SKM-1 (cell line): ENCODE data around the gene ARHGAP40.

Experiments used
- DNase-seq: peaks from one replicate; lab custom pipeline; 2025; ENCODE audit not compliant: unreplicated experiment; lab: John Stamatoyannopoulos, UW

ARHGAP40 gene

DNA sequence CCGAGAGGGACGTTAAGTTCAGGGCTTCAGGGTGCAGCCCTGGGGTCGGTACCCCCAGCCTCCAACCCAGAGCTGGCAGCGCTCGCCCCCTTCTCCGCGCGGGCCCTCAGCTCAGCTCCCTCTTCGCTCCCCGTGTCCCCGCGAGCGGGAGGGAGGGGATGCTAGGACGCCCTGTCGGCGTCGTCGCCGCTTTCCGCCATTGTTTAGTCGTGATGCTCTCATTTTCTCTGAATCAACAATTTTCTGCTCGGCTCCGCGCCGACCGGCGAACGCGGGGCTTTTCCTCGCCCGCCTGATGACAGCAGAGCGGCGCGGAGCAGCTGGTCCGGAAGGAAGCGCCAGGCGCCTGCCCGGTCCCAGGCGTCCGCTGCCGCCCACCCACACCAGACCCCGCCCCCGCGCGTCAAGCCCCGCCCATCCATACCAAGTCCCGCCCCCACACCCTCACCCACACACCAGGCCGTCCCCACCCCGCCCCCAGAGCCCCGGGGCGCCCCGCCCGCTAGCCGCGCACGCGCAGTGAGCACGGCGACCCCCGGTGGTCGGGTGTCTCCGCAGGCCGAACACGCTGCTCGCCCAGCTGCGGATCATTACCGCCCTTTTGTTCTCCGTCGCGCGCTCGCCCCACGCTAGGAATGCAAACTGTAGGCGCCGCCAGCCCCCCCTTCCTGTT lies 72.6 kb downstream of the ARHGAP40 start:
- DNase-seq = no peak

DNA sequence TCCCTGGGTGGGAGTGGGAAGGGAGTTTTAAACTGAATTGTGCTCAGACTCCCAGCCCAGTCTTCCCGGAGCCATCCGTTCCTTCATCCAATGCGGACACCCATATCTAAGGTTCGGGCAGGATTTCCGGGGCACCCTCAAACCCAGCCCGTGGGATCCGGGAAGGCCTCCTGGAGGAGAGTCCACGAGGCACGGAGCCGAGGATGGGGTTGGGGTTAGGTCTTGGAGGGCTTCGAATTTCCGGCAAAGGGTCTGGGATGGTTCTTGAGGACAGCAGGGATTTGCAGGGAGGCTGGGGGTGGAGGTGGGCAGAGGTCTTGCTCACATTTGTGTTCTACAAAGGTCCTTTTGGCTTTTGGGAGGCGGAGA lies 73.1 kb downstream of the ARHGAP40 start:
- no peak for DNase-seq

DNA sequence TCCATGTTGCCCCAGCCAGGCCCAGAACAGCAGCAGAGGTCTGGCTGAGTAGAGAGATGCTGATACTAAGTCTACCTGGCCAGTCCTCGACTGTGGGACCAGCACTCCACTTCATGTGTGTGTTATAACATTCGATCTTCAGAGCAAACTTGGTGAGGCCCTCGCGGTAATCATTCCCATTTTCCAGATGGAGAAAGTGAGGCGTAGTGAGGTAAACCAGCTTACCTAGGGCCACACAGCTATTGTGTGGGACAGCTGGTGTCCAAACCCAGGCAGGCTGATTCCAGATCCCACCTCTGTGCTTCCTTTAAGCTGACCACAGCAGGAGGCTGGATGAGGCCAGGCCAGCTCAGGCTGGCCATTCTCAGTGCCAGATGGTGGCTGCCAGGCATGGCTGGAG lies 75.0 kb downstream of the ARHGAP40 start:
- no peak for DNase-seq

DNA sequence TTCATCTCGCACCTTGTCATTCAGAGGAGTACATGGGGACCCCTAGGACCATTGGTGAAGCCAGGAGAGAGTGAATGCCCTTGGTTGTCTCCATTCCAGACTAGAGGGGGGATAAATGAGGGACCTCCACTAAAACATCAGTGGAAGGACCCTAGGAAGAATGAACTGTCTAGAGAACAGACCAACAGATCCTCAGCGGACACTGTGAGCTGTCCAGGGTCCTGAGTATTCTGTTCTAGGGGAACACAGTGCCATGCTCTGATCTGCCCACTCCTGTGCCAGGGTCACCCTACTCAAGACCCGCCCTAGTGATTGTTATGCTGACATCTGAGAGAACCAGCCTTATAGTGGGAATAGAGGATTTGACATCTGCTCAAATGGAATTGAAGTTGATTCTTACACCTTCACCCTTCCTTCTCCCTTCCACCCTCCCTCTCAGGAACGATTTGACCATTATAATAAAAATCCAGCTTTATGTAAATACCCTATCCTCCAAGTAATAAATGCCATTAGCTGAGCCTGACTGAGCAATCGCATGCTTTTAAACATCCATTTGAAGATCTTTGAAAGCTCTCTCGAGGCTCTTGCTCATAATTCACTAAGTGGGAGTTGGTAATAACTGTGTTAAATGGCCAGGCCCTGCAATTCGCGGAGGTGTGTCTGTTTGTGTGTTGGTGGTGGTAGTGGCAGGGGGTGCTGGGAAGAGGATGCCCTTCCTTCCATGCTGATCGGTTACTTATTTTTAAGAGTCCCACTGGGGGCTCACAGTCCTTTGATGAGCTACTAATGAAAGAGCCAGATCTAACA lies 79.1 kb downstream of the ARHGAP40 start:
- no peak for DNase-seq

DNA sequence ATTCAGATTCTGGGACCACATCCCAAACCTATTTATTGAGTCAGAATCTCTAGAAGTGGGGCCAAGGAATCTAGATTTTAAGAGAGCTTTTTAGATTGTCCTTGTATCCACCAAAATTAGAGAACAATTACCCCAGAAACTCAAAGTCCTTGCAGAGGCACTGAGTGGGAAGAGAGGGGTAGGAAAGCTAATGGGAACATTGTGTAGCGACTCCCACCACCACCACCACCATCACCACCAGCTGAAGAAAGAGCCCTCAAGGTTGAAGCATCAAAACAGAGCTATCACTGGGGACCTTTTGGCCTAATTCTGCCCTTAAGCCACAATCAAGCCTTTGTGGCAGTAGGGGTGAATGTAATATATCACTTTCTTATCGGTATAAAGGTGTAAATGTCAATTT lies 83.7 kb downstream of the ARHGAP40 start:
- no peak for DNase-seq

DNA sequence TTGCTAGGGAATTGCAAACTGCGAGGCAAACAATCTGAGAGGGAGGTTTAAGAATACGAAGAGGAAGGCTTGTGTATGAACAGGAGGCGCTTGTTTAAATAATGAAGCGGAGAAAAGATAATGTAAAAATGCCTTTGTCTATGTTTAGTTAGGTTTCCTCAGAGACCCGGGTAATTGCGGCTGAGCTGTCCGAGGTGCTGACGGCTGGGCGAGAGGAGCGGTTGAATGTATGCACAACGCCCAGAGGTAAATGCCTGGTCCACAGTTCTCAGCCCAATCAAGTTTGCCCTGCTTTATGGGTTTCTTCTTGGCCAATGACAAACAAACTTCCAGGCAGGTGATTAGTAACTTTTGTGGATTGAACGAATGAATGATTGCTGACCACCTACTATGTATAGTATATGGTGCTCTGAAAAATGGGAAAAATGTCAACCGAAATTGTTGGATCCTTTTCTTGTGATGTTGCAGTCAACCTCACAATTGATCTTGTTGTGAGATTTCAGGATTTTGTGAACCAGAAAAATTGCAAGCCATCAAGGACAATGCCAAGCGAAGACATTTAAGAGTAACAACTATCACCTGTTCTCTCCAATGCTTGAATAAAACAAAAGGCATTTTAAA lies 84.4 kb downstream of the ARHGAP40 start:
- no peak for DNase-seq

DNA sequence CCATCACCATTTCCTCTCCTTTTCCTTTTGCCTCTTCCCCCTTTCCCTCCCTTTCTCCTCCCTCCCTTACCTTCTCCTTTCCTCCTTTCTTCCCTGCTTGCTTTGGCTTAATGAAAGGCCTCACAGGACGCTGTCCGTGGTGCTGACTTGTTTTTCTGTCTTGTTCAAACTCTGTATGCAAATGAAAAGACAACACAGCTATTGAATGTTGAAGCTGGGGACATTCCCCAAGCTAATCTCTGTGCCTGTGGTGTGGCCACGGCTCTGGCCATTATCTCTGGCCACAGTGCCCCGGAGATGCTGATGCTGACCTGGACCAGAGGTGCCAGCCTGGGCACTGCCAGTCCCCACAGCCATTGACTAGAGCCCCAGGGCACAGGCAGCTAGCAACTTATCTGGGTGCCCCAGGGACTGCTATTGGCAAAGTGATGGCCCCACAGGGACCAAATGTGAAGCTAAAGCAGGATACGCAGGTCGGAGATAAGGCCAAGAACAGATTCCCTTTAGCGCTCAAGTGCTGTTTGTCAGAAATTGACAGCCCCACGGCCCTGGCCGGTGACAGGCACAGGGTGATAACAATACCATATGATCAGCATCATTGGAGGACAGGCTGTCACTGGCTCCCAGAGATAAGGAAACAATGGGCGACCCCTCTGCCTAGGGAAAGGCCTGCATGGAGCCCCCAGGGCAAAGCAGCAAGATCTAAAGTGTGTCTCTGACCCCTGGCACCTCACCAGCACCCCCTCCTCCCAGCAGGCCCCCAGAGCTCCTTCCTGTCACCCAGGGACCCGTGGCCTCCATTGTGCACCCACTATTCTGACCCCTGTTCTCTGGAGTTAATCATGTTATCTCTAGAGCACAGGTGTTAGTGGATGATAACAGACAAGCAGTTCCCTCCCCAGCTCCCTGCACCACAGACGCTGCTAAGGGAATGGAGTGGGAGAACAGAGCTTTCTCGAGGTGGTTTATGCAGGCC lies 91.1 kb downstream of the ARHGAP40 start:
- DNase-seq = no peak

DNA sequence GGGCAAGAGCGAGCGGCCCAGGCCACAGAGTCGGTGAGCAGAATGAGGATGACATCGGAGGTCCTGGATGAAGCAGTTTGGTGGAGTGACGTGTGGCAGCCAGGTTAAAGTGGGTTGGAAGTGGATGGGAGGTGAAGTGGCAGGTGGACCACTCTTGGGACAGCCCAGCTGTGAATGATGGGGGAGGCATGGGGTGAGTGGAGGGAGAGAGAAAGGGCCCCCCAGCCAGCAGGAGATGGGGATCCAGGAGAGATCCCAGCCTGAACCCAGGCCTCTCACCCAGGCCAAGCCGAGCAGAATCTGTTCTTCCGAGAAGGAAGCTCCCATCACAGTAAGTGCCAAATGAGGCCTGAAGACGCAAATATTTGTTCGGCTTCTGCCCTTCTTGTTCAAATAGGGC lies 95.7 kb downstream of the ARHGAP40 start:
- DNase-seq = no peak

DNA sequence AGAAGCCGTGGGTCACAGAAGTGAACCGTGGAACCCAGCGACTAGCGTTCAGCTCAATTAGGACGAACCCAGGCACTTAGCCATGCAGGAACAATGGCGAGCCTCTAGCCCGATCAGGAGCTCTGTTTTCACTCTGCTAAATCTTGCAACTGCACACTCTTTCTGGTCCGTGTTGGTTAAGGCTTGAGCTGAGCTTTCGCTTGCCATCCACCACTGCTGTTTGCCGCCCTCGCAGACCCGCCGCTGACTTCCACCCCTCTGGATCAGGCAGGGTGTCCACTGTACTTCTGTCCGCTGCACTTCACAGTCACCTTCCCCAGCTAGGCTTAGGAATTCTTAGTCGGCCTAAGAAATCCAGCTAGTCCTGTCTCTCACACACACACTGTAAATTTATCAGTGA lies 96.9 kb downstream of the ARHGAP40 start:
- DNase-seq = no peak

DNA sequence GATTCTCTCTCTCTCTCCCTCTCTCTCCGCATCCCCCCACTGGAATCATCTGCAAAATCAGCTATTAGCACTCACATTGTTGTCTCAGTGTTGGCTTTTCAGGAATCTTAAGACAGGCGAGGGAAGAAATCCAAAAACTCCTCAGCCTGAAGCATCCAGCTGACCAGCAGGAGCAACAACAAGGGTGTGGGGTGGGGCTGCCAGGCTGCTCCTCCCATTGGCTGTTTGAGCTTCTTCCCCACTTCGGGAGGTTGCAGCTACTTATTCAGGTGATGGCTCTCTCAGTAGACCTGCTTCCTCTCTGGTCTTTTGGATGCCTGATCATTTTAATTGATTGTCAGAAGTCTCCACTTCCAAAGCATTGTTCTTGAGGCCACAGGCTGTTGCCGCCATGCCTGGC lies 98.5 kb downstream of the ARHGAP40 start:
- DNase-seq = no peak
